ENCODE measurements around the gene SFI1.
A peak's percentile ranks its signal among the peaks of the same experiment; 100 is the strongest.
"Not testable (repeated sequence)": the region's sequence is repeated elsewhere in the genome, so short reads cannot be mapped to it uniquely, and the experiment has no call there.

The SFI1 gene

DNA sequence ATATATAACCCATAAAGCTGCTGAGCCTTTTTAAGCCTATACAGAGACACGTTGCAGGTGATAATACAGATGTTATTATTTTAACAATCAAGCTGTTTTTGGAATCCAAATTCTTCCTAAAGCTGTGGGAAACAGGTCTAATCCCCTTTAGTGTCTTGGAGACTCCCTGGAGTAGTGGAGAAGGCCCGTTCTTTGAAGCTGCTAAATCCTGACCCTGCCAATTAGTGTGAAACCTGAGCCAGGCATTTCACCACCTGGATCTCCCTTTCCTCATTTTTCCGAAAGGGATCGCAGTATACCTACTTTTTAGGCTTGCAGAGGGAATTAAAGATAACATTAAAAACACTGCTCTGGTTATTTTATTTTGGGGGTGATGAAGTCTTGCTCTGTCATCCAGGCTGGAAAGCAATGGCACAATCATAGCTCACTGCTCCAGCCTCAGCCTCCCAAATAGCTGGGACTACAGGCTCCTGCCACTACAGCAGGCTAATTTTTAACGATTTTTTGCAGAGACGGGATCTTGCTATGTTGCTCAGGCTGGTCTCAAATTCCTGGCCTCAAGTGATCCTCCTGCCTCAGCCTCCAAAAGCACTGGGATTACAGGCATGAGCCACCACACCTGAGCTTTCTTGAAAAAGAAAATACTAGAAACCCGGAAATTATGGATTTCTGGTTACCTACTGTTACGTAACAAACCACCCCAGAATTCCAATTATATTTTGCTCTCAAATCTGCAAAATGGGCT, 4.9 kb upstream of the SFI1 start:
- DNase-seq, result no peak

DNA sequence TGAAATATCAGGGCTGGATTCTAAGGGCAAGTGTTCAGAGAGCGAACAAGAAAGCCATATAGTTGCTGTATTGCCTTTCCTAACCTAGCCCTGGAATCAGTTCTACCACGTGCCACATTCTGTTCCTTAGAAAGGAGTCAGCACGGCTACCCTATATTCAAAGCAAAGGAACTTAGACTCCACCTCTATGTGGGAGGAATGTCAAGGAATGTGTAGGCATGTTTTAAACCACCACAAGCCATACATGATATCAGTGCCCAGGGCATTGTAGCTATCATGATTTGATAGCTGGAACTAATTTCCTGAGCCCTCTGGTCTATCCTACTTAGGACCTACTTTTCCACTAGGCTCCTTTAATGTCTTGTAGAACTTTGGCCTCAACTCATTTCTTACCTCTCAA, 4.2 kb upstream of the SFI1 start:
- no peak for DNase-seq

DNA sequence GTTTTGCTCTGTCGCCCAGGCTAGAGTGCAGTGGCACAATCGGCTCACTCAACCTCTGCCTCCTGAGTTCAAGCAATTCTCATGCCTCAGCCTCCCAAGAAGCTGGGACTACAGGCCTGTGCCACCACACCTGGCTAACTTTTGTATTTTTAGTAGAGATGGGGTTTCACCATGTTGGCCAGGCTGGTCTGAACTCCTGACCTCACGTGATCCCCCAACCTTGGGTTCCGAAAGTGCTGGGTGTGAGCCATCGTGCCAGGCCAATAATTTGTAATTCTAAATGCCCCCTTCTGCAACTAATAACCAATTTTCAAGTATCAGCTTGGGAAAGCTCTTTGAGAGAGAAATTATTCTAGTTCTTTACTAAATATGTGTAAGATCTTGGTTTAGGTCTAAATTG, 3.0 kb upstream of the SFI1 start:
- not testable (repeated sequence) for DNase-seq

DNA sequence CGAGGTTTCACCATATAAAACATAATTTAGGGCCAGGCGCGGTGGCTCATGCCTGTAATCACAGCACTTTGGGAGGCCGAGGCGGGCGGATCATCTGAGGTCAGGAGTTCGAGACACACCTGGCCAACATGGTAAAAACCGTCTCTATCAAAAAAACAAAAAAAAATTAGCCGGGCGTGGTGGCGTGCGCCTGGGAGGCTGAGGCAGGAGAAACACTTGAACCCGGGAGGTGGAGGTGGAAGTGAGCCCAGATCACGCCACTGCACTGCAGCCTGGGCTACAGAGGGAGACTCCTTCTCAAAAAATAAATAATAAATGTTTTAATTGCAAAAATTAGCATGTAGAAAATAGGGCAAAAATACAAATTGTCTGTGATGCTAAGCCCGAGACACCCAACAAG, 993 bp upstream of the SFI1 start:
- no peak for DNase-seq

DNA sequence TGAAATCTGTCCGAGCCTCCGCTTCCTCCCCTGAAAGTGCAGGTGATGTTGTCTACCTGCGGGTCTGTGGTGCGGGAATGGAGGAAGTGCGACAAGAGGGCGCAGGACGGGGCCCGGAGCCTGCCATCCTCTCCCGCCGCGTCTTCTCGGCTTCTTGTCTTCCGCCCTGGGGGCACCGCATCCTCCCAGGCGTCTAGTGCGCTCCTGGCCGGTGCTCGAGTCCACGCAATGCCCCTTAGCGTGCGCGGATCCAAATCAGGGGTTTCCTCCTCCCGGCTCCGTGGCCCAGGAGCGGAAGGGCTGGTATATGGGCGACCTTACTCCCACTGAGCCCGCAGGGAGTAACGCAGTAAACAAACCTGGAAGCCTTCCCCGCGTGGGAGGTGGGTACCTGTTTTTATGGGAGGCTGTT, 405 bp downstream of the SFI1 start:
- DNase-seq, result peak; percentile 43

DNA sequence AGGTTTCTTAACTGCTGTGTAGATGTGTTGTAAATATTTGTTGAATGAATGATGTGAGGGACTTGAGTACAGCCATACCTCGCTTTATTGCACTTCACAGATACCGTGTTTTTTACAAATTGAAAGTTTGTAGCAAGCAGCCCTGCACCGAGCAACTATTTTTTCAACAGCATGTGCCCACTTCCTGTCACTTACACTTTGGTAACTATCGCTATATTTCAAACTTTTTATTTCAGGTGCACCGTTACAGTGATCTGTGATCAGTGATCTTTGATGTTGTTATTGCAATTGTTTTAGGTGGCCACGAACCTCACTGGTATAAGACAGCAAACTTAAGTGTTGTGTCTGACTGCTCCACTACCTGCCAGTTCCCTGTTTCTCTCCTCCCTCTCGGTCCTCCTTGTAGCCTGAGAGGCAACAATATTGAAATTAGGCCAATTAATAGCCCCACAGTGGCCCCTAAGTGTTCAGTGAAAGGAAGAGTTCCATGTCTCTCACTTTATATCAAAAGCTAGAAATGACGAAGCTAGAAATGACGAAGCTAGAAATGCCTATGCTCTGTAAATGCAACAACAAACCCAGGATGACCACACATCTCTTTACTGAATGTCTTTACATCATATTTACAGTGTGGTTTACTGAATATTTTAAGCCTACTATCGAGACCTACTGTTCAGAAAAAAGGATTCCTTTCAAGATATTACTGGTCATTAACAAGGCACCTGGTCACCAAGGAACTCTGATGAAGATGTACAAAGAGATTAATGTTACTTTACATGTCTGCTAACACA, 1.0 kb downstream of the SFI1 start:
- DNase-seq, result no peak

DNA sequence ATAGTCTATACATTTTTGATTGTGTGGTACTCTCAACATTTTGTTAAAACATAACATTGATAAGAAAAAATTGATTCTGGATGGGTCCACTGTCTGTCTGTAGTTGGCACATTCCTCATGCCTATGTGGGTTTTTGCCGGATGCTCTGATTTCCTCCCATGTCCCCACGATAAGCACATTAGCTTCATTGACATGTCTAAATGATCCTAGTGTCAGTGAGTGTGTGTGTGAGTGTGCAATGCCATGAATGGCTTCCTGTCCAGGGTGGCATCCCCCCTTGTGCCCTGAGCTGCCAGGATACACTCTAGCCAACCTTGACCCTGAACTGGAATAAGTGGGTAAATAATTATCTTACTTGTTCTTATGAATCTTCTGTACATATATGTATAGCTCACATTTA, 5.4 kb downstream of the SFI1 start:
- DNase-seq, result no peak

DNA sequence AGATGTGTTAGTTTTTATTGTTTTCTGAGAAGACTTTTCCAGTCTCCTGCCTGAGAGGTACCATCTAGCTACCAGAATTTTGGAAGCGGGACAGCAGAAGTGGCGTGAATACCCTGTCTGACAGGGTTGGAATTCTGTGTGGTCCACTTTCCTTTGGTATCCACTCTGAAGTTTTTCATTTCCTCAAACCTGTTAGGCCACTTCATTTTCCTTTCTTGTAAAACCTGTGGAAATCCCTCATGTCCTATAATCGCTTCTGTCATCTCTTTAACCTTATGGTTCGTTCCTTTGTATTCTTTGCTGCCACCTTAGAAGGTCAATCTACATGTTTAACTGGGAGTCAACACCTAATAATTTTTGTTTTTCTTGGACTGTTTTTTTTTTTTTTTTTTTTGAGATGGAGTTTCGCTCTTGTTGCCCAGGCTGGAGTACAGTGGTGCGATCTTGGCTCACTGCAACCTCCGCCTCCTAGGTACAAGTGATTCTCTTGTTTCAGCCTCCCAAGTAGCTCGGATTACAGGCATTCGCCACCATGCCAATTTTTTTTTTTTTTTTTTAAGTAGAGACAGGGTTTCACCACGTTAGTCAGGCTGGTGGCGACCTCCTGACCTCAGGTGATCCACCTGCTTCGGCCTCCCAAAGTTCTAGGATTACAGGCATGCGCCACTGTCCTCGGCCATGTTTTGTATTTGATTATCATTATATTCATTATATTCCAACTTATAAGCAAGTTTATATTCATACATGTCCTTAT, 7.1 kb downstream of the SFI1 start:
- no peak for DNase-seq

DNA sequence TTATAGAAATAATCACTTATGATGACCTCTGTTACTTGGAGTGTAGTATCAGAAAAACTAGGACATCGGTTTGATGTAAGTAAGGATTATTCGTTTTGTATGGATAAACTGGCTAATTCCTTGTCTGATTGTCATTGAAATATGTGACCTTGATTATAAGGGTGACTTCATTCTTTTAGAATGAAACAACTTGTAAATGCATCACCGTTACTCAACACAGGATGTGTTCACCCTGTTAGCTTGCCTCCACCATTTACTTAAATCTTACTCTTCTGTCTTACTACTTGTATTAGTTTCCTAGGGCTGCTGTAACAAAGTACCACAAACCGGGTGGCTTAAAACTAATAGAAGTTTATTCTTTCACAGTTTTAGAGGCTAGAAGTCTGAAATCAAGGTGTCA, 7.9 kb downstream of the SFI1 start:
- DNase-seq, result no peak

DNA sequence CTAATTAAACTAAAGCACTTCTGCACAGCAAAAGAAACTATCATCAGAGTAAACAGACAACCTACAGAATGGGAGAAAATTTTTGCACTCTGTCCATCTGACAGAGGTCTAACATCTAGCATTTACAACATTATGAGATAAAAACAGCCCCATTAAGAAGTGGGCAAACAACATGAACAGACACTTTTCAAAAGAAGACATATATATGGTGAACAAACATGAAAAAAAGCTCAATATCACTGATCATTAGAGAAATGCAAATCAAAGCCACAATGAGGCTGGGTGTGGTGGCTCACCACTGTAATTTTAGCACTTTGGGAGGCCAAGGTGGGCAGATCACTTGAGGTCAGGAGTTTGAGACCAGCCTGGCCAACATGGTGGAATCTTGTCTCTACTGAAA, 11.2 kb downstream of the SFI1 start:
- DNase-seq, result not testable (repeated sequence)

DNA sequence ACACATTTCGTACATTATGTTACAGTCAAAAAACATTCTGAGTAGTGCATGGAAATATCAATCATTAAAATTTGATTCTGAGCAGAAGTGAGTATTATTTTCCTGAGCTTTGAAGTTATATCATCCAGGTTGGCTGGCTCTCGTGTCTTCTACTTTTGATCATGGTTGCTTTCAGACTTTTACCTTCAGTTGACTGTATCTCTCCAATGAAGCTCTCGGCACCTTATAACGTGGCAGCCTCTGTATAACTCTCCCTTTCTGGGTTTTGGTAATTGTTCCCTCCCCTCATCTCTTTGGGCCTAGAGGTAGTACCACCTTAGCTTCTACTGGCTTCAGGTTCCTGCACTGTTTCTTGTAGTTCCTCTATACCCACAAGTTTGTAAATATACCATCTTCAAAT, 12.2 kb downstream of the SFI1 start:
- DNase-seq, result no peak

DNA sequence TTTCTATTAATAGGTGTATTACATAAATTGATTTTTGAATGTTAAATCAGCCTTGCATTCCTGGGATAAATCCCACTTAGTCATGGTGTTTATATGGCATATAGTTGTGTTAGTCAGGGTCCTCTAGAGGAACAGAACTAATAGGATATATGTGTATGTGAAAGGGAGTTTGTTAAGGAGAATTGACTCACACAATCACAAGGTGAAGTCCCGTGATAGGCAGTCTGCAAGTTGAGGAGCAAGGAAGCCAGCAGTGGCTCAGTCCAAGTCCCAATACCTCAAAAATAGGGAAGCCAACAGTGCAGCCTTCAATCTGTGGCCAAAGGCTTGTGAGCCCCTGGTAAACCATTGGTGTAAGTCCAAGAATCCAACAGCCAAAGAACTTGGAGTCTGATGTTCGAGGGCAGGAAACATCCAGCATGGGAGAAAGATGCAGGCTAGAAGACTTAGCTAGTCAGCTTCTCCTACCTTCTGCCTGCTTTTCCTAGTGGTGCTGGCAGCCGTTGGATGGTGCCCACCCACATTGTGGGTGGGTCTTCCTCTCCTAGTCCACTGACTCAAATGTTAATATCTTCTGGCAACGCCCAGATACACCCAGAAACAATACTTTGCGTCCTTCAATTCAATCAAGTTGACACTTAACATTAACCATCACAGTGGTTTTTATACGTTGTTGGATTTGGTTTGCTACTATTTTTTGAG, 12.9 kb downstream of the SFI1 start:
- DNase-seq, result no peak

DNA sequence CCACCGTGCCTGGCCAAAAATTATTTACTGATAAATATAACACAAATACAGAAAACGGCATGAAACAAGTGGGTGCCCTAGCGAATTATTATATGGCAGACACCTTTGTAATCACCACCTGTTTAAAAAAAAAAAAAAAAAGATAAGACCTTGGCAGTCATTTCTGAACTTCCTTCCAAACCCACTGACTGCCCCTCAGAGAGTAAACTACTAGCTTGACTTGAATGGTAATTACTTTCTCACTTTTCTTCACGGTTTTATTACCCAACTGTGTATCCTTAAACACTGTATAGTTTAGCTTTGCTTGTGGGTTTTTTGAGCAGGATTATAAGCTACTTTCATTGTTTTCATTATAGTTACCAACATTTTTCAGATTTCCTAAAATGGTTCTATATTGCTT, 23.7 kb downstream of the SFI1 start:
- DNase-seq, result no peak

DNA sequence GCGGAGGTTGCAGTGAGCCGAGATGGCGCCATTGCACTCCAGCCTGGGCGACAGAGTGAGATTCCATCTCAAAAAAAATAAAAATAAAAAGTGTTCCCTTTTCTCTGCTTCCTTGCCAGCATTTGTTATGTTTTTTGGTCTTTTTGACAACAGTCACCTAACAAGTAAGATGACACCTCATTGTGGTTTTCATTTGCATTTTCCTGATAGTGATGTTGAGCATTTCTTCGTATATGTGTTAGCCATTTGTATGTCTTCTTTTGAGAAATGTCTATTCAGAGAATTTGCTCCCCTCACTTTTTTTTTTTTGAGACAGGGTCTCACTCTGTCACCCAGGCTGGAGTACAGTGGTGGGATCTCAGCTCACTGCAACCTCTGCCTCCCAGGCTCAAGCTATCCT, 27.8 kb downstream of the SFI1 start:
- DNase-seq, result not testable (repeated sequence)

DNA sequence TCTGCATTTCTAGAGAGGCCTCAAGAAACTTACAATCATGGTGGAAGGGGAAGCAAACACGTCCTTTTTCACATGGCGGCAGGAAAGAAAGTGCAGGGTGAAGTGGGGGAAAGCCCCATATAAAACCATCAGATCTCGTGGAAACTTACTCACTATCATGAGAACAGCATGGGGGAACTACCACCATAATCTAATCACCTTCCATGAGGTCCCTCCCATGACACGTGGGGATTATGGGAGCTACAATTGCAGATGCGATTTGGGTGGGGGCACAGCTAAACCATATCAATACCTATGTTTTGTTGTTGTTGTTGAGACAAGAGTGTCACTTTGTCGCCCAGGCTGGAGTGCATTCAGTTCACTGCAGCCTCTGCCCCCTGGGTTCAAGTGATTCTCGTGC, 29.9 kb downstream of the SFI1 start:
- peak; percentile 46 for DNase-seq

DNA sequence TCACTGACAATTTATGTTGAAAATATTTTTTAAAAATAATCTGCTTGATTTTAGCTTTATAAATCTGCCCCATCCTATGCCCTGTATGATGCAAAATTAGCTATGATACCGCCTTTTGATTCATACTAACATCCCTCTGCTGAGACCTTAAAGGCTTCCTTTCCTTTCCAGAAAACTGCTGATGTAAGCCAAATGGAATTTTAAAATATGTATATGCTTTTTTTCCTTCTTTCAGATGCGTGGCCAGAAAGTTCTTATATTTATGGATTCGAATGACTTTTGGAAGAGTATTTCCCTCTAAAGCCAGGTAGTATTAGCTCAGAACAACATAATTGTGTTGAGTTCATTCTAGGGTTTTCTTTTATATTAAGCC, 34.5 kb downstream of the SFI1 start:
- DNase-seq, result no peak

DNA sequence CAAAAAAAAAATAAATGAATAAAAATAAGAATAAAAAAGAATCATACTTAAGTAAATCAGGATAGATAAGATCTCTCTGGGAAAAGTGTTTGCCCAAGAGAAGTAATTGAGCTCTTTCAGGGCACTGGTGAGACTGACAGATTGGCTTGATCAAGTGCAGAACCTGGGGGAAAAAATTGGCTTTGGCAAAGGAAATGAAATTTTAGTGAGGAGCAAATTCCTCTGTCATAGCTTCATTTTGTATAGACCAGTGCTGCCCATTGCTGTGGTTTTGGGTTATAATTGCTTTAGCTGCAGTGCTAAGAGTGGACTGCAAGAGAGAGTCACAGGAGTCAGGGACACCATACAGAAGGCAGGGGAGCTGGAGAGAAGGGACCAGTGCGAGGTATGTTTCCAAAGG, 35.7 kb downstream of the SFI1 start:
- no peak for DNase-seq

DNA sequence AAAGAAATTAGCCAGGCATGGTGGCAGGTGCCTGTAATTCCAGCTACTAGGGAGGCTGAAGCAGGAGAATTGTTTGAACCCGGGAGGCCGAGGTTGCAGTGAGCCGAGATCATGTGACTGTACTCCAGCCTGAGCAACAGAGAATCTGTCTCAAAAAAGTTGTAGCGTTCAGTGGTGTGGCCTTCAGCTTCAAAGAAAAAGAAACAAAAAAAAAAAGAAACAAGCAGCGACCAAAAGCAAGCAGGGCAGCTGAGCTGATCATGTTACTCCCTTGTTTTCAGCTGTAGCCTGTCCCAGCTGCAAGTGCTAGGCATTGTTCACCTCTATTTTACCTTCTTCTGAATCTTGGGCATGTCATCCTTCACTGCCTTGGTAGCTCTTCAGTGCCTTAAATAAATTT, 37.0 kb downstream of the SFI1 start:
- no peak for DNase-seq

DNA sequence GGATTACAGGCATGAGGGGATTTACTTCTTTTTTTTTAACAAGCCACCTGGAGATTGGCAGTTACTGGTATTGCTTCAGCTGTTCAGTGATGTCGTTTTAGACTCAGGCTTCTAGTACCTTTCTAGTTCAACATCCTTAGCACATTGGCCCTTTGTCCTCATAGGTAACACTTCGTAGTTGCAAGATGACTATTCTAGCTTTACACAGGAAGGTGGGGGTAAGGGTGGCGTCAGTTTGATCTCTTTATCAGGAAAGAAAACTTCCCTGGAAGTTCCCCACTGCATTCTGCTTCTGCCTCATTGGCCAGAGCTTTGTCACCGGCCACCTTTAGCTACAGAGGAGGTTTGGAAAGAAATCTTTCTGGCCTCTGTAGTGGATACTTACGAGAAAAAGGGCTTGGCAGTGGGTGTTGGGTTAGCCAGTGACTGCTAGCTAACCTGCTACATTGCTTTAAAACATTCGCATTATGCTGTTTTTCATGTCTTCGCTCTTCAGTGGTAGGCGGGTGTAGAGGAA, 40.7 kb downstream of the SFI1 start:
- DNase-seq, result peak; percentile 27

DNA sequence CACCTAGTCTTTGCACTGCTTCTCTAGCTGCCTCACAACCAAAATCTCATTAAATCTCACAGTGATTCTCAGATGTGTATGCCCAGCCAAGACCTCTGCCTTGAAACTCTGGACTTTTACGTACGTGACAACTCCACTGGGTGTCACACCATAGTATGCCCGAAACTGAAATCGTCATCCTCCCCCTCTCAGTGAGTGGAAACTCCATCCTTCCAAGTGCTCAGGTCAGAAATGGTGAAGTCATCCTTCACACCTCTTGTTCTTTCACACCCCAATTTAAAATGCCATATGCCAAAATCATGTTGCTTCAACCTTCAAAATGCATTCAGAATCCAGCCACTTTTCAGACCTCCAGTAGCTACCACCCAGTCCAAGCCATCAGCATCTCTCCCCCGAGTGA, 42.5 kb downstream of the SFI1 start:
- DNase-seq, result peak; percentile 19

DNA sequence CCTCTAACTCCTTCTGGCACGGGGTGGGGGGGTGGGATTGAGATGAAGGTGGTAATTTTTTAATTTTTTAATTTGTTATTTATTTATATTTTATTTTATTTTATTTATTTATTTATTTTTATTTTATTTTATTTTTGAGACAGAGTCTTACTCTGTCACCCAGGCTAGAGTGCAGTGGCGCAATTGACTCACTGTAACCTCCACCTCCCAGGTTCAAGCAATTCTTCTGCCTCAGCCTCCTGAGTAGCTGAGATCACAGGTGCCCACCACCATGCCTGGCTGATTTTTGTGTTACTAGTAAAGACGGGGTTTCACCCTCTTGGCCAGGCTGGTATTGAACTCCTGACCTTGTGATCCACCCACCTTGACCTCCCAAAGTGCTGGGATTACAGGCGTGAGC, 43.8 kb downstream of the SFI1 start:
- DNase-seq, result not testable (repeated sequence)

DNA sequence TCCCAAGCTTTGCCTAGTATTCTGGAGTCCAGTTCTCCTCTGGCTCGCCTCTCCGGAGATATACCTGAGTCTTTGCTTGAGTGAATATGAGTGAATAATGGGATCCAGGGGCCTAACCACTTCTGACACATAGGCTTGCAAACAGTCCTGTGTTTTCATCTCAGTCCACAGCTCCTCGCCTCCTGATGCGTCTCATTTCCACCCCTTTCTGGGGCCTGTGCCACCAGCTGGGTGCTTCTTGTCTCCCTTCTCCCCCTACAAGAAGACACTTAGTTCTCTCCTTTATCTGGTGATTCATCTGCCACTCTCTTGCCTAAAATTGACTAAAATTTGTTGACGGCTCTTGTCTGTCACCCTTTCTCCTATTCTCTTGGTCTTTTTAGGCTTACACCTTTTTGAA, 44.6 kb downstream of the SFI1 start:
- DNase-seq, result no peak

Data from stimulated activated naive CD4-positive, alpha-beta T cell treated with Interleukin-2 at 50 U/mL for 16 hours (primary cell).